Renal pelvis (tissue), 4 donors: Measurements from ENCODE around the gene VPS33B. TPM values are rescaled to one million over a fixed set of nuclear protein-coding genes. Genes with fewer than 3 reads are reported as not detected.

Source experiments
- DNase-seq: peaks from one replicate; pipeline ENCODE4 v3.0.0-alpha.2; 2013
- polyA plus RNA-seq, 3 donors: library from polyadenylated mRNA; unstranded; fragments of 120-200 nt; gene quantifications; one replicate each; pipeline ENCODE4 v1.2.1, GENCODE V29; 2013; ENCODE audit not compliant: insufficient read length in 3 of 3

The VPS33B gene
- polyA plus RNA-seq, 3 donors, result 17.1 to 22.9 (median 19.3) TPM

- no peak for DNase-seq
These were observed 68.3 kb downstream of the VPS33B start for GRCh38 chr15:90953947-90954711.

- DNase-seq, result no peak
These were observed 69.3 kb downstream of the VPS33B start for GRCh38 chr15:90952901-90953677.

- DNase-seq, result no peak
These were observed 71.7 kb downstream of the VPS33B start for GRCh38 chr15:90950676-90951075.

GRCh38 chr15:90949979-90950675, 72.3 kb downstream of the VPS33B start:
- DNase-seq, result no peak

Other genes with a start within 250 kb of the VPS33B start
- gene FURIN, start 154.0 kb downstream of the VPS33B start, polyA plus RNA-seq, result 10 to 100 TPM; 43.6 to 54.6 (median 50.6) TPM
- gene FES, start 138.1 kb downstream of the VPS33B start, polyA plus RNA-seq, result 10 to 100 TPM; 17.2 to 18.6 (median 17.3) TPM
- 10 to 100 TPM; 46.5 to 66.1 (median 60.6) TPM for gene MAN2A2, start 119.3 kb downstream of the VPS33B start, polyA plus RNA-seq
- gene HDDC3, start 90.0 kb downstream of the VPS33B start, polyA plus RNA-seq, result 10 to 100 TPM; 19.2 to 20.1 (median 19.9) TPM
- gene UNC45A, start 87.3 kb downstream of the VPS33B start, polyA plus RNA-seq, result 10 to 100 TPM; 71.9 to 76.7 (median 73.3) TPM
- 10 to 100 TPM; 16.6 to 19.7 (median 19.4) TPM for gene RCCD1, start 67.7 kb downstream of the VPS33B start, polyA plus RNA-seq
- gene PRC1, start 28.1 kb downstream of the VPS33B start, polyA plus RNA-seq, result 10 to 100 TPM; 66.9 to 84.0 (median 77.9) TPM
- gene SV2B, start 77.7 kb upstream of the VPS33B start, polyA plus RNA-seq, result under 1 TPM; 0.12 to 0.97 (median 0.97) TPM